ENCODE results near the gene INTS11. TPM values are rescaled to one million over a fixed set of nuclear protein-coding genes. Genes with fewer than 3 reads are reported as not detected.

Gene INTS11
- total and polyA plus RNA-seq, 2 donors from 2014 or later = 73.6 to 100 TPM

- peaks cover 0 to 2% (median 0%) of the 10 kb centered on the region in 3 donors for H3K36me3 ChIP-seq (ENCODE audit: control insufficient read depth in 2 of 3, insufficient read depth in 3 of 3, low read length in 3 of 3)
- intact Hi-C loops (cut with DNase I) = no loop called here
- H3K27me3 ChIP-seq (ENCODE audit: control insufficient read depth, insufficient read depth, low read length) = no peaks in the 10 kb centered on the region
- H3K4me1 ChIP-seq (ENCODE audit: control insufficient read depth in 2 of 3, insufficient read depth in 2 of 3, low read depth in 1 of 3, low read length in 3 of 3) = peaks cover 0 to 20% (median 11%) of the 10 kb centered on the region in 3 donors
- H3K9me3 ChIP-seq (ENCODE audit: control insufficient read depth in 2 of 3, insufficient read depth in 1 of 3, low read length in 3 of 3) = no peaks in the 10 kb centered on the region
- H3K9ac ChIP-seq (ENCODE audit: low read length in 3 of 3) = no peak overlapping the region
- H3K27ac ChIP-seq (ENCODE audit: low read depth in 2 of 2, low read length in 2 of 2) = no peak overlapping the region
- FAIRE-seq = no peak
- TF ChIP-seq, protein P1, sequence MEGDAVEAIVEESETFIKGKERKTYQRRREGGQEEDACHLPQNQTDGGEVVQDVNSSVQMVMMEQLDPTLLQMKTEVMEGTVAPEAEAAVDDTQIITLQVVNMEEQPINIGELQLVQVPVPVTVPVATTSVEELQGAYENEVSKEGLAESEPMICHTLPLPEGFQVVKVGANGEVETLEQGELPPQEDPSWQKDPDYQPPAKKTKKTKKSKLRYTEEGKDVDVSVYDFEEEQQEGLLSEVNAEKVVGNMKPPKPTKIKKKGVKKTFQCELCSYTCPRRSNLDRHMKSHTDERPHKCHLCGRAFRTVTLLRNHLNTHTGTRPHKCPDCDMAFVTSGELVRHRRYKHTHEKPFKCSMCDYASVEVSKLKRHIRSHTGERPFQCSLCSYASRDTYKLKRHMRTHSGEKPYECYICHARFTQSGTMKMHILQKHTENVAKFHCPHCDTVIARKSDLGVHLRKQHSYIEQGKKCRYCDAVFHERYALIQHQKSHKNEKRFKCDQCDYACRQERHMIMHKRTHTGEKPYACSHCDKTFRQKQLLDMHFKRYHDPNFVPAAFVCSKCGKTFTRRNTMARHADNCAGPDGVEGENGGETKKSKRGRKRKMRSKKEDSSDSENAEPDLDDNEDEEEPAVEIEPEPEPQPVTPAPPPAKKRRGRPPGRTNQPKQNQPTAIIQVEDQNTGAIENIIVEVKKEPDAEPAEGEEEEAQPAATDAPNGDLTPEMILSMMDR (IDR thresholded peaks at IDR 0.05; ENCODE audit: borderline replicate concordance, extremely low read depth, insufficient read depth) = no peak
- H3K4me3 ChIP-seq (ENCODE audit: low read length in 3 of 3) = no peak overlapping the region
- no peak for DNase-seq
These were observed 2.0 kb downstream of the INTS11 start for GRCh38 chr1:1322418-1322817.

DNA sequence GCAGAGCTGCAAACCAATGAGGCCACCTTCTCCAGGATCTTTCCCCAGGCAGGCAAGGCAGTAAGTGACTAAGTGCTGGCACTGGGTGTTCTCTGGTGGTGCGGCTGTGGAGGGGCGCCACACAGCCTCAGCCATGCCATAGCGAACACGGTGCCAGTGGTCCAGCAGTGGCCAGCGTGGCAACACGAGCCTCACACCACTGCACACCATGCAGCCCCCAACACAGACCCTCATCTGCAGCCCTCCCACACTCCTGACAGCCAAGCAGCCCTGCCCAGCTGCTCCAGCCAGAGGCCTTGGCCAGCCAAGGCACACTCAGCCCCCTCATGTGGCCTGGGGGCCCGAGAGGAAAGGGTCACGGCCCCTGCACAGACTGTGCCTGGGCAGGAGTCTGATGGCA, 3.0 kb downstream of the INTS11 start:
- Histone ChIP-seq H3K4me1 (ENCODE audit: control insufficient read depth in 2 of 3, insufficient read depth in 2 of 3, low read depth in 1 of 3, low read length in 3 of 3) (peaks cover 0 to 17% (median 11%) of the 10 kb centered on the region in 3 donors), H3K27me3 (ENCODE audit: control insufficient read depth, insufficient read depth, low read length) (no peaks in the 10 kb centered on the region), H3K36me3 (ENCODE audit: control insufficient read depth in 2 of 3, insufficient read depth in 3 of 3, low read length in 3 of 3) (no peaks in the 10 kb centered on the region), H3K27ac (ENCODE audit: low read depth in 2 of 2, low read length in 2 of 2) (no peak overlapping the region), H3K9ac (ENCODE audit: low read length in 3 of 3) (no peak overlapping the region), H3K4me3 (ENCODE audit: low read length in 3 of 3) (no peak overlapping the region), H3K9me3 (ENCODE audit: control insufficient read depth in 2 of 3, insufficient read depth in 1 of 3, low read length in 3 of 3) (no peaks in the 10 kb centered on the region)
- DNase-seq (no peak), FAIRE-seq (no peak)
- intact Hi-C loops (cut with DNase I) = no loop called here
- TF ChIP-seq, protein P1 (IDR thresholded peaks at IDR 0.05; ENCODE audit: borderline replicate concordance, extremely low read depth, insufficient read depth) = no peak

DNA sequence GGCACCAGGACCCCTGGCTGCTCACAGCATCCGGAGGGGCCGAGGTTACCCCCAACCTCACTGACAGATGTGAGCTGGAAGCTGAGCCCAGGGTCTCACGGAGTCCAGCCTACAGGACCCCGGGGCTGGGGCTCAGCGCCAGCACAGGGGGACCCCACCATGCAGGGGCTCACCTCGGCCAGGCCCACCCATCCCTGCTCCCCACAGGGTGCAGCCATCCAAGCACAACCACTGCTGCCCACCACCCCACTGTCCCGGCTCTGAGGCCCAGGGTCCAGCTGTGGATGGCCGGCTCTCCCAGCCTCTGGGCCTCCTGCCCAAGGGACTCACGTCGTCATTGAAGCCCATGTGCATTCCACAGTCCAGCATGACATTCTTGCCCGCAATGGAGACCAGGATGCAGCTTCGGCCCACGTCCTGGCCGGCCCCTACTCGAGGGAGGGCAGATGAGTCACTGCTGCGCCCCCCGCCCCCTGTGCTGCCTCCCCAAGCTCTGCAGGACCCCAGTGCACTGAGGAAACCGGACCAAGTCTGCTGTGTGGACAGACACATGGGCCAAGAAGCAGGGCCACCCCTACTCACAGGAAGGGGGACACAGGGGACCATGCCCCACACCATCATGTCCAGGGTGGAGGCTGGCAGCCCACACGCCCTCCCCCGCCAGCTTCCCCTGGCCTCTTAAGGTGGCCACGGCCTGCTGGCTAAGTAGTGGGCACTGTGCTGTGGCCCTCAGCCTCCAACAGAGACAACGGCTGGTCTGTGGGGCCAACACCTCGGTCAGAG, 3.6 kb downstream of the INTS11 start:
- Histone ChIP-seq H3K4me1 (ENCODE audit: control insufficient read depth in 2 of 3, insufficient read depth in 2 of 3, low read depth in 1 of 3, low read length in 3 of 3) (peaks cover 0 to 11% (median 10%) of the 10 kb centered on the region in 3 donors), H3K27ac (ENCODE audit: low read depth in 2 of 2, low read length in 2 of 2) (no peak overlapping the region), H3K9ac (ENCODE audit: low read length in 3 of 3) (no peak overlapping the region), H3K9me3 (ENCODE audit: control insufficient read depth in 2 of 3, insufficient read depth in 1 of 3, low read length in 3 of 3) (no peaks in the 10 kb centered on the region), H3K27me3 (ENCODE audit: control insufficient read depth, insufficient read depth, low read length) (no peaks in the 10 kb centered on the region), H3K36me3 (ENCODE audit: control insufficient read depth in 2 of 3, insufficient read depth in 3 of 3, low read length in 3 of 3) (no peaks in the 10 kb centered on the region), H3K4me3 (ENCODE audit: low read length in 3 of 3) (no peak overlapping the region)
- TF ChIP-seq, protein P1 (IDR thresholded peaks at IDR 0.05; ENCODE audit: borderline replicate concordance, extremely low read depth, insufficient read depth) = no peak
- intact Hi-C loops (cut with DNase I) = no loop called here
- DNase-seq (no peak), FAIRE-seq (no peak)
